Stimulated activated CD4-positive, alpha-beta T cell treated with anti-CD3 and anti-CD28 coated beads, TNF-alpha, amount 100 ng/mL, for 1 hour (primary cell): ENCODE results near the gene MYO1F.

ENCODE experiments used
- DNase-seq, 3 donors: peaks; one replicate each; pipeline ENCODE4 v3.0.0-alpha.2; 2020; ENCODE audit warnings: low read depth in 3 of 3, low spot score in 1 of 3

MYO1F gene

GRCh38 chr19:8473648-8474476 is 103.4 kb downstream of the MYO1F start:
- DNase-seq, result no peak
